ENCODE data around the gene MACROH2A2. TPM values are rescaled to one million over a fixed set of nuclear protein-coding genes. Genes with fewer than 3 reads are reported as not detected.

MACROH2A2 gene
- total and polyA plus RNA-seq, 2 donors from 2014 or later, result 16.8 to 21.7 TPM

DNA sequence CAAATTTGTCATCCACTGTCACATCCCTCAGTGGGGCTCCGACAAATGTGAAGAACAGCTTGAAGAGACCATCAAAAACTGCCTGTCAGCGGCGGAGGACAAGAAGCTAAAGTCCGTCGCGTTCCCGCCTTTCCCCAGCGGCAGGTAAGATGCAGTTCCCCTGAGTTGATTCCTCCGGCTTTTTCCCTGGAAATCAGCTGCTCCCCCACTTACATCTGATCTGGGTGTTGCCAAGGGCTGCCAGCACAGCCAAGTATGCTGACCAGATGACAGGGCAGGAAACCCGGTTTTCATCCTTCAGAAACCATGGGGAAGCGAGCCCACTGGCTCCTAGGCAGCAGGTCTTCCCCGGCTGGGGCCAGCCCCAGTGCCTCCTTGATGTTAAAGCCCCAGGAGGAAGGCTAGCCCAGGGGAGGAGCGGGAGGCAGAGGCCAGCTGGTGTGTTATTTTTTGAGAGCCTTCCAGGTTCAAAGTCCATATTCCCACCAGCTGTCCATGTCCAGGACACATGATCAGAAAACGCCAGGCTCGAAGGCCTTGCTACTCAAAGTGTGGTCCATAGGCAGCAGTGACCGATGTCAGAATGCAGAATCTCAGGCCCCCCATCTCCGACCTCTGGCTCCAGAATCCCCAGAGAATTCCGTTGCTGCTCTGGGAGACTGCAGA is 56.6 kb downstream of the MACROH2A2 start:
- FAIRE-seq, result no peak
- no peak for DNase-seq
- Histone ChIP-seq H3K36me3 (ENCODE audit: control insufficient read depth in 2 of 3, insufficient read depth in 3 of 3, low read length in 3 of 3) (peaks cover 0 to 2% (median 0%) of the 10 kb centered on the region in 3 donors), H3K9ac (ENCODE audit: low read length in 3 of 3) (no peak overlapping the region), H3K4me3 (ENCODE audit: low read length in 3 of 3) (no peak overlapping the region), H3K9me3 (ENCODE audit: control insufficient read depth in 2 of 3, insufficient read depth in 1 of 3, low read length in 3 of 3) (no peaks in the 10 kb centered on the region), H3K27ac (ENCODE audit: low read depth in 2 of 2, low read length in 2 of 2) (no peak overlapping the region), H3K27me3 (ENCODE audit: control insufficient read depth, insufficient read depth, low read length) (no peaks in the 10 kb centered on the region), H3K4me1 (ENCODE audit: control insufficient read depth in 2 of 3, insufficient read depth in 2 of 3, low read depth in 1 of 3, low read length in 3 of 3) (no peaks in the 10 kb centered on the region)
- TF ChIP-seq, protein P1, sequence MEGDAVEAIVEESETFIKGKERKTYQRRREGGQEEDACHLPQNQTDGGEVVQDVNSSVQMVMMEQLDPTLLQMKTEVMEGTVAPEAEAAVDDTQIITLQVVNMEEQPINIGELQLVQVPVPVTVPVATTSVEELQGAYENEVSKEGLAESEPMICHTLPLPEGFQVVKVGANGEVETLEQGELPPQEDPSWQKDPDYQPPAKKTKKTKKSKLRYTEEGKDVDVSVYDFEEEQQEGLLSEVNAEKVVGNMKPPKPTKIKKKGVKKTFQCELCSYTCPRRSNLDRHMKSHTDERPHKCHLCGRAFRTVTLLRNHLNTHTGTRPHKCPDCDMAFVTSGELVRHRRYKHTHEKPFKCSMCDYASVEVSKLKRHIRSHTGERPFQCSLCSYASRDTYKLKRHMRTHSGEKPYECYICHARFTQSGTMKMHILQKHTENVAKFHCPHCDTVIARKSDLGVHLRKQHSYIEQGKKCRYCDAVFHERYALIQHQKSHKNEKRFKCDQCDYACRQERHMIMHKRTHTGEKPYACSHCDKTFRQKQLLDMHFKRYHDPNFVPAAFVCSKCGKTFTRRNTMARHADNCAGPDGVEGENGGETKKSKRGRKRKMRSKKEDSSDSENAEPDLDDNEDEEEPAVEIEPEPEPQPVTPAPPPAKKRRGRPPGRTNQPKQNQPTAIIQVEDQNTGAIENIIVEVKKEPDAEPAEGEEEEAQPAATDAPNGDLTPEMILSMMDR (IDR thresholded peaks at IDR 0.05; ENCODE audit: borderline replicate concordance, extremely low read depth, insufficient read depth), result no peak
- intact Hi-C loops (cut with DNase I), result no loop called here

DNA sequence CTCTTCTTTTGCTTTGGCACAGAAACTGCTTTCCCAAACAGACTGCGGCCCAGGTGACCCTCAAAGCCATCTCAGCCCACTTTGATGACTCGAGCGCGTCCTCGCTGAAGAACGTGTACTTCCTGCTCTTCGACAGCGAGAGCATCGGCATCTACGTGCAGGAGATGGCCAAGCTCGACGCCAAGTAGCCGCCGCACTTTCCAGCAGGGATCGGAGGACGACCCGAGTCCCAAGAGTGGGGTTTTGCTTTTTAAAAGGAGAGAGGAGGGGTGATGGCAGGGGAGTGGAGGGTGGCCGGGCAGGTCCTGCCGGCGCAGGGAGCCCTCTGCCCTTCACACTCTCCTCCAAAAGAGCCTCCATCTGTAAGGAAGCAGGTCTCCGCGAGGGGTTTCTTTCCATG is 58.9 kb downstream of the MACROH2A2 start:
- no peaks in the 10 kb centered on the region for H3K9me3 ChIP-seq (ENCODE audit: control insufficient read depth in 2 of 3, insufficient read depth in 1 of 3, low read length in 3 of 3)
- H3K4me3 ChIP-seq (ENCODE audit: low read length in 3 of 3), result no peak overlapping the region
- no peak overlapping the region for H3K27ac ChIP-seq (ENCODE audit: low read depth in 2 of 2, low read length in 2 of 2)
- H3K4me1 ChIP-seq (ENCODE audit: control insufficient read depth in 2 of 3, insufficient read depth in 2 of 3, low read depth in 1 of 3, low read length in 3 of 3), result peaks cover 0 to 2% (median 0%) of the 10 kb centered on the region in 3 donors
- peaks cover 0 to 5% (median 4%) of the 10 kb centered on the region in 3 donors for H3K36me3 ChIP-seq (ENCODE audit: control insufficient read depth in 2 of 3, insufficient read depth in 3 of 3, low read length in 3 of 3)
- no peak for DNase-seq
- no peak for FAIRE-seq
- intact Hi-C loops (cut with DNase I), result no loop called here
- no peak overlapping the region for H3K9ac ChIP-seq (ENCODE audit: low read length in 3 of 3)
- TF ChIP-seq, protein P1 (IDR thresholded peaks at IDR 0.05; ENCODE audit: borderline replicate concordance, extremely low read depth, insufficient read depth), result no peak
- H3K27me3 ChIP-seq (ENCODE audit: control insufficient read depth, insufficient read depth, low read length), result no peaks in the 10 kb centered on the region

DNA sequence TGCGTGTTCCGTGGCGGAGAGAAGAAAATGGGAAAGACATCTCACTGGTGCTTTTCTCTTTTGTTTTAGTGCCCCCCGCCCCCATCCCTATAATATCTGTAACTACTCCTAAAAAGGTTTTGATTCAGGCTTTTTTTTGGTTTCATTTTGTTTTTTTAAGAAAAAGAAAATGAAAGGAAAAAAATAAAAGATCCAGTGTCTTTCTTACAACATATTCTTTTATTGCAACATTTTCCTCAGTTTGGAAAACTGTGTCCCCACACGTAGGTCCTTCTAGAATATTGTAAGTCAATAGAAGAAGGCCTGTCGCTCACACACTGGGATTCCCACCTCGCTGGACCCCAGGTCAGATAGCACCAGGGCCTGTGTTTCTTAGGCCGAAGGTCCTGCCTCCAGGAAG is 59.4 kb downstream of the MACROH2A2 start:
- no peak for DNase-seq
- FAIRE-seq, result no peak
- Histone ChIP-seq H3K4me3 (ENCODE audit: low read length in 3 of 3) (no peak overlapping the region), H3K9me3 (ENCODE audit: control insufficient read depth in 2 of 3, insufficient read depth in 1 of 3, low read length in 3 of 3) (no peaks in the 10 kb centered on the region), H3K27me3 (ENCODE audit: control insufficient read depth, insufficient read depth, low read length) (no peaks in the 10 kb centered on the region), H3K36me3 (ENCODE audit: control insufficient read depth in 2 of 3, insufficient read depth in 3 of 3, low read length in 3 of 3) (peaks cover 0 to 5% (median 4%) of the 10 kb centered on the region in 3 donors), H3K4me1 (ENCODE audit: control insufficient read depth in 2 of 3, insufficient read depth in 2 of 3, low read depth in 1 of 3, low read length in 3 of 3) (peaks cover 0 to 2% (median 0%) of the 10 kb centered on the region in 3 donors), H3K9ac (ENCODE audit: low read length in 3 of 3) (no peak overlapping the region), H3K27ac (ENCODE audit: low read depth in 2 of 2, low read length in 2 of 2) (no peak overlapping the region)
- intact Hi-C loops (cut with DNase I), result no loop called here
- TF ChIP-seq, protein P1 (IDR thresholded peaks at IDR 0.05; ENCODE audit: borderline replicate concordance, extremely low read depth, insufficient read depth), result no peak
